HG02642 (cell line): ENCODE measurements around the gene SHH.

Experiments
- ATAC-seq: cut with Tn5 transposase; IDR thresholded peaks from one replicate; pipeline ENCODE4 v1.9.1; 2021; ENCODE audit warnings: mild to moderate bottlenecking; ENCODE audit not compliant: unreplicated experiment, poor library complexity

The SHH gene

DNA sequence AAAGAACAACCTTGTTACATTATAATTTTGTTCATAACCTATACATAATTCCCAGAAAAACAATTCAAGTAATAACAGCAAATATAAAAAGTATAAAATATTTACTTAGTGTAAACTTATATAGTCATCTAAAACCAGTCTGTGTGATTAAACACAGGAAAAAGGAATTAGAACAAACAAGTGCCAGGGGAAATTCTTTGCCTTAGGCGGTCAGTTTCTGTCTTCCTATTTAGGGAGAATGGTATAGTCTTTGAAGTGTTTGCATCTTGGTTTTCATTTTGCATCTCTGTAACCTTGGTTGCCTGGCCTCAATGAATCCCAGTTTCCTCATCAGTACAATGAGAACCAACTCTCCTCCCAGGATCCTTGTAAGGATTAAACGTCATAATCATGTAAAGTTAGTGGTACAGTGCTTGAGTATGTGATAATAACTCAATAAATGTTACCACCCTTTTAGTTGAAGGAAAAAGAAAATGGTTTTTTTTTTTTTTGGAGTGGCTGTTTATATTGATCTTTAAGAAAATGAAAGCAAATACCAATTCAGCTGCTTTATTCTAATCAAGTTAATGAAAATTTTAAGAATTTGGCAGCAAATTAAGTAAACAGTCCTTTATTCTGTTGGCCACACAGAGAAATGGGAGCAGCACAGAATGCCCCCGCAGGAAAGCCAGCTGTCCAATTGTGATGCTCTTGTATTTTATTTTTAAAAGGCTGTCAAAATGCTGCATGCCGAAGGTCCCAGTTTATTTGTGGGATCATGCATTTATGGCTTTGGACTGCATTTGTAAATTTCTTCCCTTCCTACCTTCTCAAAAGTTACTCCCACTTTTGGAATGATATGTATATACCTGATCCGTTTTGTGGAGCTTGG is 61.8 kb downstream of the SHH start:
- no peak for ATAC-seq
